Type B pancreatic cell (in vitro differentiated cells): ENCODE data around the gene IMPG1. TPM values are rescaled to one million over a fixed set of nuclear protein-coding genes. Genes with fewer than 3 reads are reported as not detected.

Source experiments
- DNase-seq: peaks from one replicate; pipeline ENCODE4 v3.0.0; 2021; ENCODE audit warnings: mixed read lengths; ENCODE audit not compliant: unreplicated experiment; ENCODE audit errors: extremely low spot score
- H3K27ac Mint-ChIP-seq: 2 replicates; pipeline ENCODE4 v1.8.0; 2021; ENCODE audit warnings: mild to moderate bottlenecking, mixed read lengths
- H3K27me3 Mint-ChIP-seq: 2 replicates; pipeline ENCODE4 v1.8.0; 2021; ENCODE audit warnings: mixed read lengths
- H3K36me3 Mint-ChIP-seq: 2 replicates; pipeline ENCODE4 v1.8.0; 2021; ENCODE audit warnings: mixed read lengths
- H3K4me1 Mint-ChIP-seq: one replicate; pipeline ENCODE4 v1.8.0; 2021; ENCODE audit warnings: mixed read lengths; ENCODE audit not compliant: unreplicated experiment
- H3K4me3 Mint-ChIP-seq: 2 replicates; pipeline ENCODE4 v1.8.0; 2021; ENCODE audit warnings: mild to moderate bottlenecking, mixed read lengths
- H3K9me3 Mint-ChIP-seq: 2 replicates; pipeline ENCODE4 v1.8.0; 2021; ENCODE audit warnings: mixed read lengths
- CTCF ChIP-seq: fragments of 200-600 bp; sonication (generic); conservative IDR thresholded peaks from 2 replicates; pipeline ENCODE4 v1.5.0; 2021; ENCODE audit warnings: antibody characterized with exemption, mild to moderate bottlenecking
- total RNA-seq: library from RNA; stranded (reverse); gene quantifications from 2 replicates; pipeline ENCODE4 v1.2.1, GENCODE V29; 2021; ENCODE audit warnings: low replicate concordance

The IMPG1 gene
- total RNA-seq, 1 donor from 2014 or later = not detected

DNA sequence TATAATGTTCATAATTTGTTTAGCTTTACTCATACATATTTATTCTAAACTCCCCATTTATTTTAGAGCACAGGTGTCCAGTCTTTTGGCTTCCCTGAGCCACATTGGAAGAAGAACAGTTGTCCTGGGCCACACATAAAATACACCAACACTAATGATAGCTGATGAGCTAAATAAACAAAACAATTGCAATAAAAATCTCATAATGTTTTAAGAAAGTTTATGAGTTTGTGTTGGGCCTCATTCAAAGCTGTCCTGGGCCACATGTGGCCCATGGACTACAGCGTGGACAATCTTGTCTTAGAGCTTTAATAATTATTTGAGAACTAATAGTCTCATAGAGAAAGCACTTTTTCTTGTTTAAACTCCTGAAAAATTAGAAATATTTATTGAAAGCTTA lies 192.2 kb downstream of the IMPG1 start:
- Mint-ChIP-seq H3K9me3 (no peaks in the 10 kb centered on the region), H3K27me3 (no peaks in the 10 kb centered on the region), H3K4me3 (no peak overlapping the region), H3K36me3 (peaks cover 13% of the 10 kb centered on the region), H3K4me1 (no peaks in the 10 kb centered on the region), H3K27ac (no peak overlapping the region)
- no peak for TF ChIP-seq CTCF
- no peak for DNase-seq

DNA sequence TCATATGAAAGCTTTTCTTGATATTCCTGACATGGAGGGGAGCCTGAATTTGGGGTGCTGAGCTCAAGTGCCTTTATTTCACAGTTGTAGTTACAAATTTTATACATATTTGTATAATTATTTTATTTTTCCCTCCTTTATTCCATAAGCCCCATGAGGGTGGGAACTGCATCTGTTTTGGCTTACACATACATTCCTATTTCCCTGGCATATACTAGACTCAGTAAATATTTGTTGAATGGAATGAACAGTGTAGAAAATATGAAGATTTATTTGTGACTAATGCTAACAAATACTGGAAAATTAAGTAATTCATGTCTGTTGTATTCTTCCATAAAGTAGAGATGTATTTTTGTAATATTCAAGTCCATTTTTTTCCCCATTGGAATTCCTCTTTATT lies 196.3 kb downstream of the IMPG1 start:
- no peak overlapping the region for H3K4me3 Mint-ChIP-seq
- H3K9me3 Mint-ChIP-seq = no peaks in the 10 kb centered on the region
- no peak for TF ChIP-seq CTCF
- peaks cover 11% of the 10 kb centered on the region for H3K4me1 Mint-ChIP-seq
- peaks cover 5% of the 10 kb centered on the region for H3K36me3 Mint-ChIP-seq
- no peaks in the 10 kb centered on the region for H3K27me3 Mint-ChIP-seq
- DNase-seq = no peak
- no peak overlapping the region for H3K27ac Mint-ChIP-seq

DNA sequence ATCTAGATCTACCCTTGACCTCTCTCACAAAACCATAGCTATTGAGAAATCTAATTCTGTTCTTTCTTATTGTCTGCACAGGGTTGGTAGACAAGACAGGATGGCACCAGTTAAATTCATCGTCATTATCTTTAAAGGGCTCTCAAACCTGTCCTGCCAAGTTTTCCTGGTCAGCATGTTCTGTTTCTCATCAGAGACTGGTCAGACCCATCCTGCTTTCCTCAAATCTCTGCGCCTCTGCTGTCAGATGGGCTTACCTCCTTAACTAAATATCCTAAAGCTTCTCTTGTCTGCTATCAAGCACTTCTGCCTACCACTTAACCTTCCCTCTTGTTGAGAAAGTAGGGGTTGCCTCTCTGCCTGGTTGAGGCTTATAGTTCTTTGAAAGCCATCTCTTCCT lies 198.2 kb downstream of the IMPG1 start:
- TF ChIP-seq CTCF = no peak
- DNase-seq = no peak
- no peaks in the 10 kb centered on the region for H3K27me3 Mint-ChIP-seq
- H3K36me3 Mint-ChIP-seq = peaks cover 5% of the 10 kb centered on the region
- H3K27ac Mint-ChIP-seq = peak overlapping the region; percentile 17
- peaks cover 11% of the 10 kb centered on the region for H3K4me1 Mint-ChIP-seq
- no peaks in the 10 kb centered on the region for H3K9me3 Mint-ChIP-seq
- no peak overlapping the region for H3K4me3 Mint-ChIP-seq
